ENCODE results near the gene TLCD4. TPM values are rescaled to one million over a fixed set of nuclear protein-coding genes. Genes with fewer than 3 reads are reported as not detected.
A peak's percentile ranks its signal among the peaks of the same experiment; 100 is the strongest.

The TLCD4 gene
- polyA plus RNA-seq, 3 donors = 6.3 to 6.8 (median 6.7) TPM

GRCh38 chr1:95094923-95095322 is 22.2 kb upstream of the TLCD4 start:
- DNase-seq (ENCODE audit: low read depth in 3 of 3, low spot score in 2 of 3) = no peak

- DNase-seq (ENCODE audit: low read depth in 3 of 3, low spot score in 2 of 3) = no peak
These were observed 21.3 kb upstream of the TLCD4 start for GRCh38 chr1:95095833-95096217.

GRCh38 chr1:95096218-95096841 is 20.8 kb upstream of the TLCD4 start:
- DNase-seq (ENCODE audit: low read depth in 3 of 3, low spot score in 2 of 3) = no peak

GRCh38 chr1:95097426-95097825 is 19.7 kb upstream of the TLCD4 start:
- DNase-seq (ENCODE audit: low read depth in 3 of 3, low spot score in 2 of 3) = no peak

DNA sequence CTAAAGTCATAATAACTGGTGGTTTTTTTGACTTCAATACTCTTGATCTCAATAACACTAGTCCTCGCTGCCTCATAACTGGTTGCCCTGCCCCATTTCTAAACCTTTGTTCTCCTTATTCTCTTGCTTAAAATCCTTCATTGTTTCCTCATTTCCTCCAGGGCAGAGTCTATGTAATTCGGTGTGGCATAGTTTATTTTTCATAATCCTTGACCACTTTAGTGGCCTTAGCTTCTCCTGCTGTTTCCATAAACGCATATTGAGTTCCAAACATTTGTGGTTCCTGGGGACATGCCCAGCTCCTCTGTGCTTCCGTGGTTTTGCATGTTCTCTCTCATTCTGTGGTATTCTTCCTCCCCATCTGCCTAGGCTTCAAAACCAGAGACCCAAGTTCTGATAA is 19.0 kb upstream of the TLCD4 start:
- DNase-seq (ENCODE audit: low read depth in 3 of 3, low spot score in 2 of 3) = no peak

DNA sequence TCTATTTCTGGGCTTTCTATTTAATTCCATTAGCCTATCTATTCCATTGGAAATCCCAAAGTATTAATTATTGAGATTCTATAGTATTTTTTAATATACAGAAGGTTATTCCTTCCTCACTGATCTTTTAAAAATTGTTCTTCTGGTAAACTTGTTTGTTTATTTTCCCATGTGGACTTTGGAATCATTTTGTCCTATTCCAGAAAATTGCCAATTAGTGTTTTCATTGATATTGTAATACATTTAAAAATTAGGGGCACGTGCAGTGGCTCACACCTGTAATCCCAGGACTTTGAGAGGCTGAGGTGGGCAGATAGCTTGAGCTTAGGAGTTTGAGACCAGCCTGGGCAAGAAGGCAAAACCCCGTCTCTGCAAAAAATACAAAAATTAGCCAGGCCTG is 8.4 kb upstream of the TLCD4 start:
- DNase-seq (ENCODE audit: low read depth in 3 of 3, low spot score in 2 of 3) = no peak

- DNase-seq (ENCODE audit: low read depth in 3 of 3, low spot score in 2 of 3) = no peak
These were observed 6.1 kb upstream of the TLCD4 start for GRCh38 chr1:95111014-95111413.

DNA sequence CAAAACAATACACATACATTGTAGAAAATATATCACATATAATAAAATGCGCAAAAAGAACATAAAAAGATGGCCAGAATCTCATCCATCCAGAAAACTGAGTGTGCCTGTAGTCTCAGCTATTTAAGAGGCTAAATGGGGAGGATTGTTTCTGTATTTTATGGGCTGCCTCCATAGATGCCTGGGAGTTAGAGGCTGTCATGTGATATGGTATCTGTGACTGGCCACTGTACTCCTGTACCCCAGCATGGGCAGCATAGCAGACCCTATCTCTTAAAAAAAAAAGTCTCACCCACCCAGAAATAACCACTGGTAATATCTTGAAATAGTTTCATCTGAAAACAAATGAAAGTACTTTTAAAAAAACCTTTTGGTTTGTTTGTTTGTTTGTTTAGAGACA is 3.5 kb upstream of the TLCD4 start:
- no peak for DNase-seq (ENCODE audit: low read depth in 3 of 3, low spot score in 2 of 3)

GRCh38 chr1:95115708-95116137 is 1.4 kb upstream of the TLCD4 start:
- DNase-seq (ENCODE audit: low read depth in 3 of 3, low spot score in 2 of 3) = no peak

DNA sequence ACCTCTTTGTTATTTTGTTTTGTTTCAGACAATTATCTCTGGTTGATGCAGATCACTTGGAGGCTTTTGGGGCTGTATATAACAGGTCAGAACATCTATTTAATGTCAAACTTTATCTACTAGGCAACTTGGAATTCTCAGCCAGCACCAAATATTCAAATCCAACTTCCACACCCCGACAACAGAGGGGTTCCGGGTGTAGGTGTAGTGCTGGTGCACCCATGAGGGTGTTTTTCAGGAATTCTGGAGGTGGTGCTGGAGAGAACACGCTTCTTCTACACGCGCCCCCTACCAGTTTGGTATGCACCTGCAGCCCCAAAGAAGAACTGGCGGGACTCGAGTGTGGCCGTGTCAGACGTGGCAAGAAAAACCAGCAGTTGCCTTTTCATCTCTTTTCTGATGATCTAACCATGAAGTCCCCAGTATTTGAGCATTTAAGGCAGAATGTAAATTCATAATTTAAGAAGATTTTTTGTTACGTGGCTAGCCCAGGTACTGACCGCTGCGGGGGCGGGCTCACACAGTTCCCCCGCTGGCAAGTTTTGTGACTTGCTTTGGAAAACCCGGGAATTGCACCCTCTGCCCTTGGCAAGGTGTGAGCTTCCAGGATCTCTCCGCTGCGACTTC is 462 bp upstream of the TLCD4 start:
- peak; percentile 40 to 67 (median 55) for DNase-seq (ENCODE audit: low read depth in 3 of 3, low spot score in 2 of 3)

GRCh38 chr1:95118067-95118499 is 928 bp downstream of the TLCD4 start:
- peak in 1 of 3 donors; percentile 20 for DNase-seq (ENCODE audit: low read depth in 3 of 3, low spot score in 2 of 3)

GRCh38 chr1:95118710-95119109 is 1.6 kb downstream of the TLCD4 start:
- DNase-seq (ENCODE audit: low read depth in 3 of 3, low spot score in 2 of 3) = no peak

- DNase-seq (ENCODE audit: low read depth in 3 of 3, low spot score in 2 of 3) = no peak
These were observed 2.1 kb downstream of the TLCD4 start for GRCh38 chr1:95119273-95119672.

- no peak for DNase-seq (ENCODE audit: low read depth in 3 of 3, low spot score in 2 of 3)
These were observed 5.1 kb downstream of the TLCD4 start for GRCh38 chr1:95122151-95122697.

DNA sequence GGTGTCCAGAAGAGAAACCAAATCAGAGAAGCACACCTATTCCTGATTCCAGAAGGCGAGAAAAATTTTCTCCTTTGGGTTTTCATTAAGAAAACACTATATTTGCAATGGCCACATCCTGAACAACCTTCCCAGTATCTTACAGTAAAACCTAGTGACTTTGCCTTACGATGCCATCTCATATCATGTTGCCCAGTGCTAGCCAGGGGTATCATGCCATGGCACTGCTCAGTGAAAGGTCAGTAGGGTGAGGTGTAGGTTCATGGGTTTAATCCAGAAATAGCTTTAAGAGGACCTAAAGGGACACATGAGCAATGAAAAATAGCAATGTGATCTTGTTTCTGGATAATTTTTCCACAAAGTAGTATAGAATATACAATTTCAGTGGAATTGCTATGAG is 7.2 kb downstream of the TLCD4 start:
- no peak for DNase-seq (ENCODE audit: low read depth in 3 of 3, low spot score in 2 of 3)

GRCh38 chr1:95126366-95126765 is 9.2 kb downstream of the TLCD4 start:
- no peak for DNase-seq (ENCODE audit: low read depth in 3 of 3, low spot score in 2 of 3)

- no peak for DNase-seq (ENCODE audit: low read depth in 3 of 3, low spot score in 2 of 3)
These were observed 9.7 kb downstream of the TLCD4 start for GRCh38 chr1:95126846-95127245.

GRCh38 chr1:95127380-95127779 is 10.2 kb downstream of the TLCD4 start:
- no peak for DNase-seq (ENCODE audit: low read depth in 3 of 3, low spot score in 2 of 3)

GRCh38 chr1:95132762-95133161 is 15.6 kb downstream of the TLCD4 start:
- DNase-seq (ENCODE audit: low read depth in 3 of 3, low spot score in 2 of 3) = no peak

DNA sequence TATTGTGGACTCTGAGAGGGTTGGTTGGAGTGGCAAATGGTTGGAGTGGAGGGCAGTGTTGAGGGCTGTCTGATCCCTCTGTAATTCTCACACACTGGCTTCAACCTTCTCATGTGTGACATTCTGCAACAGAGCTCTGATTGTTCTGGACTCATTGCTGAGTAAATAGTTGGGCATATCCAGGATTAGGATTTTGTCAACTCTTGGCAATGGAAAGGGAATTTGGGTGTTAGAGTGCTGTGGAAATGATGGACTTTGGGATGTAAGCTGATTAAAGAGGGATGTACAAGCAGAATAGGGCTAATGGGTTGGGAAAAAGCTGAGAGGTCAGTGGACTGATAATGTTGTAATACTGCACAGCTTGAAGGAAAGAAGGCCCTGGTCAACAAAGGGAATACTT is 16.5 kb downstream of the TLCD4 start:
- DNase-seq (ENCODE audit: low read depth in 3 of 3, low spot score in 2 of 3) = no peak

DNA sequence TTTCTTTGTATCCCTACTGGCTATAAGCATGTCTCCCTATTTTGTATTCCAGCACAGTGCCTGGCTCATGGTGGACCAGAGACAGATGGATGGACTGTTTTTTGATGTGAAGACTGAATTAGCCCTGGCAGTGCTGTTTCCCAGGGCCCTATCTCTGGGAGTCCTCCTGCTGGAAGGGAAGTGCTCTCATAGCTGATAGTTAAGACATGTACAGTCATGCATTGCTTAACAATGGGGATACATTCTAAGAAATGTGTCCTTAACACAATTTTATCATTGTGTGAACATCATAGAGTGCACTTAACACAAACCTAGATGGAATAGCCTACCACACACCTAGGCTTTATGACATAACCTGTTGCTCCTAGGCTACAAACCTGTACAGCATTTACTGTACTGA is 21.1 kb downstream of the TLCD4 start:
- DNase-seq (ENCODE audit: low read depth in 3 of 3, low spot score in 2 of 3) = no peak

DNA sequence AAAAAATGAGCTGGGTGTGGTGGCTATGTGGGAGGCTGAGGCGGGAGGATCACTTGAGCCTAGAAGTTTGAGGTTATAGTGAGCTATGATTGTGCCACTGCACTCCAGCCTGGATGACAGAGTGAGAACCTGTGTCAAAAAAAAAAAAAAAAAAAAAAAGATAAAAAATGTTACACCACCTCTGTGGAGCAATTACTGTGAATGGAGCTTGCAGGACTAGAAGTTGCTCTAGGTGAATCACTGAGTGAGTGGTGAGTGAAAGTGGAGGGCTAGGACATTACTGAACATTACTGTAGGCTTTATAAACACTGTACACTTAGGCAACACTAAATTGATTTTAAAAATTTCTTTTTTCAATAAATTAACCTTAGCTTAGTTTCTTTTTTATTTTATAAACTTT is 21.9 kb downstream of the TLCD4 start:
- no peak for DNase-seq (ENCODE audit: low read depth in 3 of 3, low spot score in 2 of 3)

All from right renal cortex interstitium (tissue), 3 donors.